Muscle of leg (tissue), 16 donors: ENCODE measurements around the gene TFCP2. TPM values are rescaled to one million over a fixed set of nuclear protein-coding genes. Genes with fewer than 3 reads are reported as not detected.
"Not testable (repeated sequence)": the region's sequence is repeated elsewhere in the genome, so short reads cannot be mapped to it uniquely, and the experiment has no call there.

Experiments used
- DNase-seq: peaks from one replicate; pipeline ENCODE4 v3.0.0; 2013
- H3K27ac ChIP-seq: one replicate; pipeline ENCODE4 v1.5.1; 2013; ENCODE audit warnings: mild to moderate bottlenecking, low read length, control low read depth
- H3K27me3 ChIP-seq: one replicate; pipeline ENCODE4 v1.6.1; 2013; ENCODE audit warnings: low read length; ENCODE audit not compliant: control insufficient read depth, insufficient read depth
- H3K36me3 ChIP-seq: one replicate; pipeline ENCODE4 v1.6.1; 2013; ENCODE audit warnings: low read length; ENCODE audit not compliant: control insufficient read depth, insufficient read depth
- H3K4me1 ChIP-seq: one replicate; pipeline ENCODE4 v1.6.1; 2013; ENCODE audit warnings: low read length; ENCODE audit not compliant: control insufficient read depth, insufficient read depth
- H3K4me3 ChIP-seq: one replicate; pipeline ENCODE4 v1.5.1; 2013; ENCODE audit warnings: low read length, control low read depth
- H3K9me3 ChIP-seq: replicated peaks from 2 replicates; pipeline ENCODE4 v1.6.1; 2013; ENCODE audit warnings: low read depth, low read length; ENCODE audit not compliant: control insufficient read depth
- WGBS: methylation state at CpG from one replicate; pipeline ENCODE4 v1.1.5; 2013; ENCODE audit warnings: missing lambda C conversion rate; ENCODE audit not compliant: insufficient coverage; 5-methylcytosine and 5-hydroxymethylcytosine counted together
- long read RNA-seq, 11 donors: transcript quantifications; one replicate each; lab custom pipeline, GENCODE V29; 2026
- polyA plus RNA-seq, 8 donors: library from polyadenylated mRNA; unstranded; fragments of 120-200 nt; gene quantifications; one replicate each; pipeline versions ENCODE4 v1.2.1 to v1.2.3, GENCODE V29; 2013; ENCODE audit warnings: inconsistent platforms in 1 of 8, low replicate concordance in 1 of 8; ENCODE audit not compliant: insufficient read length in 8 of 8, insufficient read depth in 1 of 8
- total RNA-seq: library from RNA; stranded (reverse); fragments of 120-200 nt; gene quantifications from one replicate; pipeline ENCODE4 v1.2.4, GENCODE V29; 2013

Gene TFCP2, protein sequence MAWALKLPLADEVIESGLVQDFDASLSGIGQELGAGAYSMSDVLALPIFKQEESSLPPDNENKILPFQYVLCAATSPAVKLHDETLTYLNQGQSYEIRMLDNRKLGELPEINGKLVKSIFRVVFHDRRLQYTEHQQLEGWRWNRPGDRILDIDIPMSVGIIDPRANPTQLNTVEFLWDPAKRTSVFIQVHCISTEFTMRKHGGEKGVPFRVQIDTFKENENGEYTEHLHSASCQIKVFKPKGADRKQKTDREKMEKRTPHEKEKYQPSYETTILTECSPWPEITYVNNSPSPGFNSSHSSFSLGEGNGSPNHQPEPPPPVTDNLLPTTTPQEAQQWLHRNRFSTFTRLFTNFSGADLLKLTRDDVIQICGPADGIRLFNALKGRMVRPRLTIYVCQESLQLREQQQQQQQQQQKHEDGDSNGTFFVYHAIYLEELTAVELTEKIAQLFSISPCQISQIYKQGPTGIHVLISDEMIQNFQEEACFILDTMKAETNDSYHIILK
- 18.3 TPM for total RNA-seq
- 10 to 100 TPM; 35.2 to 50.3 (median 42.2) TPM for polyA plus RNA-seq
- long read RNA-seq, donor 1, partial matches to known transcripts: 0 of 1 reads
- long read RNA-seq, donor 1, other reads (novel, unspliced or antisense): 0 of 1 reads
- long read RNA-seq, donor 2: 0 reads
- long read RNA-seq, donor 3, partial matches to known transcripts: 0 of 4 reads
- long read RNA-seq, donor 3, other reads (novel, unspliced or antisense): 0 of 4 reads
- long read RNA-seq, donor 4, partial matches to known transcripts: 0 of 2 reads
- long read RNA-seq, donor 4, other reads (novel, unspliced or antisense): 0 of 2 reads
- long read RNA-seq, donor 5, partial matches to known transcripts: 0 of 4 reads
- long read RNA-seq, donor 5, other reads (novel, unspliced or antisense): 0 of 4 reads
- long read RNA-seq, donor 6, transcript TFCP2-201 (15 exons, 3,546 nt): major isoform, 7 of 7 reads
- long read RNA-seq, donor 6, partial matches to known transcripts: 0 of 7 reads
- long read RNA-seq, donor 6, other reads (novel, unspliced or antisense): 0 of 7 reads
- long read RNA-seq, donor 7, partial matches to known transcripts: 0 of 2 reads
- long read RNA-seq, donor 7, other reads (novel, unspliced or antisense): 0 of 2 reads
- long read RNA-seq, donor 8, partial matches to known transcripts: 0 of 2 reads
- long read RNA-seq, donor 8, other reads (novel, unspliced or antisense): 0 of 2 reads
- long read RNA-seq, donor 9: 0 reads
- long read RNA-seq, donor 10, partial matches to known transcripts: 0 of 5 reads
- long read RNA-seq, donor 10, other reads (novel, unspliced or antisense): 0 of 5 reads
- long read RNA-seq, donor 11, partial matches to known transcripts: 0 of 3 reads
- long read RNA-seq, donor 11, other reads (novel, unspliced or antisense): 0 of 3 reads

DNA sequence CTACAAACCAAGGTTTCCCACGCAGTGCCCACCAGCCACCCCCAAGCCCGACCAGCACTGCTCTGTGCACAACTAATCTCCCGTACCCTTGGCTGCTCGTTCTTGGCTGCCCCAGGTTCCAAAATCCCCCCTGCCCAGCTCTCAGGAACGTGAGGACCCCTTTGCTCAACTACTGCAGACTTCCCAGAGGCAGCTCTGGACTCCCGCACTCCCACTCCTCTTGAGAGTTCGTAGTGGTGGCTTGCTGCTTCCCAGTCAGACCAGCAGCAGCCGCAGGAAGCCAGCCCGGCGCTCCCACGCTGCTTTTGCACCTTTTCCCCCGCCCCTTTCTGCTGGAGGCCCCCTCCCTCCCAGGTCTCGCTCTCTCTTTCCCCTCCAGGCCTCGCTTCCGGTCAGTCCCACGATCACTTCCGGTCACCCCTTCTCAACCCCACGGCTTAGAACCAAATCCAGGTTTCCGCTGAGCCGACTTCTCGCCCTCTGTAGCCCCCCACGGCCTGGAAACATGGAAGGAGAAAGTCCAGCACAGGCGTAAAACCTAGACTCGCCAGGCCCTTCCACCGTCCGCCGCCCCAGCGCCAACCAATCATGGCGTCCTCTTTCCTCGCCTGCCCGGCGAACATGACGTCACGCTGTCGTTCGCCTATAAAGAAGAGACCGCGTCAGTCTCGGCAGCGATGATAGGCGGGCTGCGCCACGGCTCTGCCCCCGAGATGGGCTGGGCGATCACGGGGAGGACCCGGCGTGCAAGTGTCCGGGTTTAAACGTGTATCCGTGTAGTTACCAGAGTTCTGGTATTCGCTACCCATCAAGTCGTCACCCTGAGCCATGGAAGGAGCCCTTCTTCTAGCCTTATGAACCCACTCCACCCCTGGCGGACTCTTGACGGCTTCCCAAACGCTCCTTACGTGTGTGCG lies at the start of gene TFCP2:
TFCP2 (minus strand) TSS at position 621 of the 917 bp plus-strand sequence. CDS start 713 bp downstream, outside the sequence.
- H3K9me3 ChIP-seq: no peaks in the 10 kb centered on the region
- under 1% methylated on average over 56 of the region's 58 CpGs for WGBS
- H3K27ac ChIP-seq: peak within 1 kb of the TSS; percentile 99
- DNase-seq: peak; percentile 99
- peak within 1 kb of the TSS; percentile 77 for H3K4me3 ChIP-seq
- H3K36me3 ChIP-seq: no peaks in the 10 kb centered on the region
- peaks cover 10% of the 10 kb centered on the region for H3K4me1 ChIP-seq
- H3K27me3 ChIP-seq: no peaks in the 10 kb centered on the region

DNA sequence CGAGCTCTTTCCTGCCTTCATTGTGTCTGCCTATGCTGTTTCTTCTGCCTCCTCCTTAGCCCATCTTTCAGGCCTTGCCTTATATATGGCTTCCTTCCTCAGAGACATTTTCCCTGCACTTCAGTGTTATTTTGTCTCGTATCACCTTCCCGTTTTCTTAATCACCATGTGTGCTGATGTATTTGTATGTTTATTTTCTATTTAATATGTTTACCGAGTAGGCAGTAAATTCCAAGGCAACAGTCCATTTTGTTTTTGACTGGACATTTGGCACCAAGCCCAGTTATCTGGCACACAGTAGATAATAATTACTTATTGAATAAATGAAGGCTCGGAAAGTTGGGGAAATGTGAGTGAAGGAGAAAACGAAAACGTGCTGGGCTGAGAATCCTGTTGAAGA lies 49.5 kb upstream of the TFCP2 start:
- Histone ChIP-seq H3K4me1 (peaks cover 9% of the 10 kb centered on the region), H3K4me3 (no peak overlapping the region)
- WGBS: 59% methylated on average over 3 of the region's 7 CpGs

DNA sequence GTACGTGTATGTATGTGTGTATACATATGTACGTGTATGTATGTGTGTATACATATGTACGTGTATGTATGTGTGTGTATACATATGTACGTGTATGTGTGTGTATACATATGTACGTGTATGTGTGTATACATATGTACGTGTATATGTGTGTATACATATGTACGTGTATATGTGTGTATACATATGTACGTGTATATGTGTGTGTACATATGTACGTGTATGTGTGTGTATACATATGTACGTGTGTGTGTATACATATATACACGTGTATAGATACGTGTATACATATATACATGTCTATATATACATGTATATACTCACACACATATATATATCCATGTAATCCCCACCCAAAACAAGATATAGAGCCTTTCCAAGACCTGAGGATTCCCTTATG lies 46.9 kb upstream of the TFCP2 start:
- H3K4me3 ChIP-seq, DNase-seq, H3K9me3 ChIP-seq, H3K27me3 ChIP-seq, H3K36me3 ChIP-seq, H3K27ac ChIP-seq: not testable (repeated sequence)
- H3K4me1 ChIP-seq: peaks cover 15% of the 10 kb centered on the region
- 98% methylated on average over 6 of the region's 12 CpGs for WGBS

More for the DNA sequence above, 49.5 kb upstream of the TFCP2 start:
- no peak overlapping the region for H3K27ac ChIP-seq
- no peaks in the 10 kb centered on the region for H3K27me3 ChIP-seq
- H3K9me3 ChIP-seq: no peaks in the 10 kb centered on the region
- DNase-seq: no peak
- peaks cover 6% of the 10 kb centered on the region for H3K36me3 ChIP-seq

DNA sequence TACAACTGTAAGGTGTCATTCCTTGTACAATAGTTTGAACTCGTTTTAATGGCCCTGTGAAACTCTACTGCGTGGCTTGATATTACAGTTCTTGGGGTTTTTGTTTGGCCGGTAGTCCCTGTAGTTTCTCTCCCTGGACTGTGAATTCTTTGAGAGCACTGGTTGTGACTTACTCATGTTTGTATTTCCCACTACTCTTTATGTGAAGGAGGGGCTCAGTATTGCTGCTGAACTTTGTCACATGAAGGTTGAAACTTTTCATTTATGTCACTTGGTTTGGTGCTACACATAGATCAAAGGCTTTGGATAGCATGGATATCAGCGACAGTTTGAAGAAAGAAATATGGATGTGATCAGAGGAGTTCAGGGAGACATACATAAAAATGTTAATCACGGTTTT lies 46.4 kb upstream of the TFCP2 start:
- no peaks in the 10 kb centered on the region for H3K9me3 ChIP-seq
- no peaks in the 10 kb centered on the region for H3K36me3 ChIP-seq
- H3K4me1 ChIP-seq: peaks cover 15% of the 10 kb centered on the region
- no peaks in the 10 kb centered on the region for H3K27me3 ChIP-seq
- no peak for DNase-seq
- no peak overlapping the region for H3K27ac ChIP-seq
- WGBS: 20% methylated on average over 1 of the region's 5 CpGs
- no peak overlapping the region for H3K4me3 ChIP-seq

DNA sequence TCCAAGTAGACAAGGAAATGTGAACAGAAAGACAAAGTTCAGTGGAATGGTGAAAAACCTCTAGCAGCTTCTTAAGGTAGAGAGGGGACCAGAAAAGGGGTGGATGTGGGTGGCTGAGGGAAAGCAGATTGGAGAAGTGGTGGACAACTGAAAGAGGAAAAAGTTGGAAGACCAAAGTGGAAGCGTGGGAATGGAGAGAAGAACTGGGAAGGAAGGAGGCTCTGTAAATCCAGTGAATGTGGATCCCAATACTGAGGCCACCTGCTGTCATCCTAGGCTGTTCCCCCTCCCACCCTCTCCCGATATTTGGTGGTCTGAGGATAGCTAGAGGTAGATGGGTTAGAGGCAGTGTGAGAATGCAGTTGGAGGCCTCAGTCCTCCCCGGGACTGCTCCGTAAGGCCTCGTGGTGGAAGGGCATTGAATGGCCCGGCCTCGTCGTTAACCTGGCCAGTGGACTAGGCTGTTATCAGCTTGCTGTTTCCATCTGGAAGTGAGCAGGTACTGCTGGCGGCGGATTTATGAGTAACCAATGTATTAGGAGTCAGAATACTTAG lies 45.7 kb upstream of the TFCP2 start:
- Histone ChIP-seq H3K27me3 (no peaks in the 10 kb centered on the region), H3K4me3 (peak overlapping the region; percentile 82), H3K36me3 (no peaks in the 10 kb centered on the region), H3K27ac (peak overlapping the region; percentile 94), H3K9me3 (no peaks in the 10 kb centered on the region), H3K4me1 (peaks cover 15% of the 10 kb centered on the region)
- no CpG with 5 or more reads among the region's 10 CpGs for WGBS
- no peak for DNase-seq

DNA sequence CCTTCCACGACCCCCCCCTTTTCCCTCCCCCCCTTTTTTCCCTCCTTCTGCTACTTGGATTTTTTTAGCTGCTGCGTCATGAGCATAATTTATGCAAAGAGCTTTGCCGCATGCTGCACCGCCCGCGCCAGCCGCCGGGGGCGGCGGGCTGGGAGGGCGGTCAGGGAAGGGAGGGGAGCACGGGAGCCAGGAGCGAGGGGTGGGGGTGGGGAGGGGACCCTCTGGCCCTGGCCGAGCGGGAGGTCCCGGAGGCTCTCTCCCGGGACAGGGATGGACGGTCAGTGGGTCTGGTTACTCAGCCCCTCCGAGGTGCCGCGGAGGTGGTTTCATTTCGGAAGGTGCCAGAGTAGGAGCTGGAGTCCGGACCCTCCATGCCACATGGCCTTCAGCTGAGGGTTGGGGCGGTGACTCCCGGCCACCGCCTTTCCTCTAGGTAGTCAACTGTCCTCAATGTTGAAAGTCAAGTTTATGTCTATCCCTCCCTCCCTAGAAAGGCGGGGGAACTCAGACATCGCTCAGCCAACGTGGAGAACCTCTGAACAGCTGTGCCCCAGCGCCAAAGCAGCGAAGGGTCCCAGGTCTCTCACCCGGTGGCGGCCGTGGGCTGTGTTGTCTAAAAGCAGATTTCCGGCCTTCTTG lies 45.2 kb upstream of the TFCP2 start, which contains the start of gene POU6F1:
POU6F1 (minus strand) TSS at position 95 of the 639 bp plus-strand sequence. CDS start 11,226 bp downstream, outside the sequence.
- Histone ChIP-seq H3K36me3 (no peaks in the 10 kb centered on the region), H3K4me1 (peaks cover 15% of the 10 kb centered on the region), H3K4me3 (peak within 1 kb of the TSS; percentile 82), H3K9me3 (no peaks in the 10 kb centered on the region), H3K27me3 (no peaks in the 10 kb centered on the region), H3K27ac (peak within 1 kb of the TSS; percentile 94)
- DNase-seq: peak; percentile 95
- under 1% methylated on average over 32 of the region's 35 CpGs for WGBS

DNA sequence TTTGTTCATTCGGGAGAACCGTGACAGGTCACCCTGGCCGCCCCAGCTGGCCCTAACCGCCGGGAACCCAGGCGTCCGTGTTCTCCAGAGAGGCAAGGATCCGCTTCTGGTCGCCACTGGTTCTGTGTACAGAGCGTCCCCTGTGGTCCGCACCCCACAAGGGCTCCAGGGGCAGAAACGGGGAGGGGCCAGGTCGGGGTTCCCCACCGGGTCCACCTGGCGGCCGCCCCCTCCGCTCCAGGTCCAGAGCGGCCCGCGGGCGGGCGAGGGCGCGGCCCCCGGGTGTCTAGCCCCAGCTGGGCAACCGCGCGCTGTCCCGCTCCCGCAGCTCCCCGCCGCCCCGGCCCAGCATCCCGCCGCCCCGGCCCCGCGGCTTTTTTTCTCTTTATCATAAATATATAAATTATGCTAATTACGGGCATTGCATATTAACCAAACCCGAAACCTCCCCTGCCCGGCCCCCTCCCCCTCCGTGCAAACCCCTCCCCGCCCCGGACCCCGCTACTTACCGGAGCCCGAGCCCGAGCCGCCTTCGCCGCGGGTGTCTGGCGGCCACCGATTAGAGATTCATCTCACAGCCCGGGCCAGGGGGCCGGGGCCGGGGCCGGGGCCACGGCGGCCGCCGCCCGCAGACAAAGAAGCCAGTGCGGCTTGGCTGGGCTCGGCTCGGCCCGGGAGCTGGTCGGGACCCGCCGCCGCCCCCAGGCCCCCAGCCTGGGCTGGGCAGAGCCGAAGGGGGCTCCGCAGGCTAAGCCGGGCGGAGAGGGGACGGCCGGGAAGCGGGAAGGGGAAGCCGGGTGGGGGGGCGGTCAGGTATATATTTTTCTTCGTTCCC lies 44.4 kb upstream of the TFCP2 start:
- under 1% methylated on average over 43 of the region's 81 CpGs for WGBS
- Histone ChIP-seq H3K27ac (peak overlapping the region; percentile 94), H3K36me3 (no peaks in the 10 kb centered on the region), H3K4me1 (peaks cover 15% of the 10 kb centered on the region), H3K4me3 (peak overlapping the region; percentile 82), H3K27me3 (no peaks in the 10 kb centered on the region), H3K9me3 (no peaks in the 10 kb centered on the region)
- DNase-seq: peak; percentile 45

DNA sequence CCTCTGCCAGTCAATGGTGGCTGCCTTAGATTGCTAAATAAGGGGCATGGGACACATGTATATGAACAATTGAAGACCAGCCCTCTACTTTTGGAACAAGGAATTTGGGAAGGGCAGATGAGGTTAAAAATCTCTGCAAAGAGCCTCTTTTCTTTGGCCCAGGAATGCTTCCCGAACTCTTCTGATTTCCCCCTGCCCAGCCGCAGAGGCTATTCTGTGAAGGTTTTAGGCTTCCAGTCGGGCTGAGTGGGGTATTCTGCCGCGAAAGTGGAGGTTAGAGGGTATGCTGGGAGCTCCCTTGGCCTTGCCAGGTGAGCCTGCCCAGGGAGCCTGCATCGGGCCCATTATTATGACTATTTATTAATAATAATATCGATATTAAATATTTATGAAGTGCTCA lies 43.7 kb upstream of the TFCP2 start:
- H3K27me3 ChIP-seq: no peaks in the 10 kb centered on the region
- H3K36me3 ChIP-seq: no peaks in the 10 kb centered on the region
- DNase-seq: no peak
- H3K9me3 ChIP-seq: no peaks in the 10 kb centered on the region
- H3K4me3 ChIP-seq: peak overlapping the region; percentile 82
- peak overlapping the region; percentile 42 for H3K27ac ChIP-seq
- no CpG with 5 or more reads among the region's 7 CpGs for WGBS
- H3K4me1 ChIP-seq: peaks cover 15% of the 10 kb centered on the region
